Loucy (cell line): ENCODE results near the gene LIPK.

ENCODE experiments used
- CTCF ChIP-seq: fragments of 200-600 bp; sonication (generic); conservative IDR thresholded peaks from 2 replicates; pipeline ENCODE4 v1.5.1; 2014; ENCODE audit warnings: mild to moderate bottlenecking, antibody characterized with exemption, low read length
- EZH2phosphoT487 ChIP-seq: fragments of 200-600 bp; IDR thresholded peaks from 2 replicates; pipeline ENCODE4 v1.6.1; 2018; ENCODE audit warnings: antibody characterized with exemption, mild to moderate bottlenecking, moderate library complexity, borderline replicate concordance

GRCh38 chr10:88661577-88661976 is 44.5 kb upstream of the LIPK start:
- TF ChIP-seq CTCF (no peak), EZH2phosphoT487 (no peak)
